SK-N-SH (cell line): ENCODE measurements around the gene HDAC4.

Experiments
- EZH2phosphoT487 ChIP-seq: fragments of 200-600 bp; sonication (generic); IDR thresholded peaks from 2 replicates; pipeline ENCODE4 v1.6.1; 2017; ENCODE audit warnings: low read depth, mixed run types, mild to moderate bottlenecking, antibody characterized with exemption, moderate library complexity, borderline replicate concordance
- SMC3 ChIP-seq: IDR thresholded peaks from 2 replicates; pipeline ENCODE4 v1.6.1; 2012; ENCODE audit warnings: low read depth, low read length, improper control_type of control experiment
- TAF1 ChIP-seq: IDR thresholded peaks from 2 replicates; pipeline ENCODE4 v1.6.1; 2012; ENCODE audit warnings: low read depth, mild to moderate bottlenecking, low read length, moderate library complexity, borderline replicate concordance
- TCF12 ChIP-seq: IDR thresholded peaks from 2 replicates; pipeline ENCODE4 v1.4.0; 2012
- YY1 ChIP-seq: IDR thresholded peaks from 2 replicates; pipeline ENCODE4 v1.4.0; 2012; ENCODE audit warnings: low read depth, mild to moderate bottlenecking
- TF ChIP-seq, protein P1 (sequence below): fragments of 200-600 bp; sonication (generic); IDR thresholded peaks from 2 replicates; pipeline ENCODE4 v1.6.1; 2017; ENCODE audit warnings: antibody characterized with exemption, mild to moderate bottlenecking, moderate library complexity
- TF ChIP-seq, protein P2 (sequence below): IDR thresholded peaks from 2 replicates; pipeline ENCODE4; 2012

DNA sequence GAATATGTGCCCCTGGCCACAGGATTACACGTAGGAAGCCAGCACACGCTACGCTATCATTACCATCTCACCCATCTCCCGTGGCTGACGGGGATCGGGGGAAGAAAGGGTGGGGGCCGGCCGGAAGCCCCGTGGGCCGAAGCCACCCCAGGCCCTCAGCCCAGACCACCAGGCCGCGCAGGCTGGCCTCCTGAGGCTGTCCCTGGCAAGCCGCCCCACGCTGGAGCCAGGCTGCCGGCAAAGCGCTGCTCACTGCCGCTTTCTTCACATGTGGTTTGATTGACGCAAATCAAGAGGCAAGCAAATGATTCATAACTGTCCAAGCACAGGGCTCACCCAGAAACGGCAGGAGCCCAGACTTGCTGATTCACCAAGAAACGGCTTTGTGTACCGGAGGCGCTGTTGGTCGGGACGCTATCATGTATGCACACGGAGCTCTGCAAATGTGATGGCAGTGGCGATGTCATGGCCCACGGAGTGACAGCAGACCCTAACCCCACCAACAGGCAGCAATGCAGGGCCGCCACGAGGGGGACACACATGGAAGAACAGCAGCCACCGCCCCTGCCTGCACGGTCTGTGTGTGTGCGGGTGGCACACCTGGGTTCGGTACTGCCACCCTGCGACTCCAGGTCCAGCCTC lies 125.7 kb downstream of the HDAC4 start:
- TF ChIP-seq, protein P1, sequence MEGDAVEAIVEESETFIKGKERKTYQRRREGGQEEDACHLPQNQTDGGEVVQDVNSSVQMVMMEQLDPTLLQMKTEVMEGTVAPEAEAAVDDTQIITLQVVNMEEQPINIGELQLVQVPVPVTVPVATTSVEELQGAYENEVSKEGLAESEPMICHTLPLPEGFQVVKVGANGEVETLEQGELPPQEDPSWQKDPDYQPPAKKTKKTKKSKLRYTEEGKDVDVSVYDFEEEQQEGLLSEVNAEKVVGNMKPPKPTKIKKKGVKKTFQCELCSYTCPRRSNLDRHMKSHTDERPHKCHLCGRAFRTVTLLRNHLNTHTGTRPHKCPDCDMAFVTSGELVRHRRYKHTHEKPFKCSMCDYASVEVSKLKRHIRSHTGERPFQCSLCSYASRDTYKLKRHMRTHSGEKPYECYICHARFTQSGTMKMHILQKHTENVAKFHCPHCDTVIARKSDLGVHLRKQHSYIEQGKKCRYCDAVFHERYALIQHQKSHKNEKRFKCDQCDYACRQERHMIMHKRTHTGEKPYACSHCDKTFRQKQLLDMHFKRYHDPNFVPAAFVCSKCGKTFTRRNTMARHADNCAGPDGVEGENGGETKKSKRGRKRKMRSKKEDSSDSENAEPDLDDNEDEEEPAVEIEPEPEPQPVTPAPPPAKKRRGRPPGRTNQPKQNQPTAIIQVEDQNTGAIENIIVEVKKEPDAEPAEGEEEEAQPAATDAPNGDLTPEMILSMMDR, result peak; percentile 26; the same call in 1 of the 2 replicates
- TF ChIP-seq TAF1, result no peak; the same call in 1 of the 2 replicates
- TF ChIP-seq EZH2phosphoT487, result no peak
- TF ChIP-seq SMC3, result no peak; the same call in 1 of the 2 replicates
- TF ChIP-seq YY1, result no peak
- TF ChIP-seq, protein P2, sequence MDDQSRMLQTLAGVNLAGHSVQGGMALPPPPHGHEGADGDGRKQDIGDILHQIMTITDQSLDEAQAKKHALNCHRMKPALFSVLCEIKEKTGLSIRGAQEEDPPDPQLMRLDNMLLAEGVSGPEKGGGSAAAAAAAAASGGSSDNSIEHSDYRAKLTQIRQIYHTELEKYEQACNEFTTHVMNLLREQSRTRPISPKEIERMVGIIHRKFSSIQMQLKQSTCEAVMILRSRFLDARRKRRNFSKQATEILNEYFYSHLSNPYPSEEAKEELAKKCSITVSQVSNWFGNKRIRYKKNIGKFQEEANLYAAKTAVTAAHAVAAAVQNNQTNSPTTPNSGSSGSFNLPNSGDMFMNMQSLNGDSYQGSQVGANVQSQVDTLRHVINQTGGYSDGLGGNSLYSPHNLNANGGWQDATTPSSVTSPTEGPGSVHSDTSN, result peak; percentile 99
- TF ChIP-seq TCF12, result peak; percentile 59
